T-helper 2 cell treated with Interferon-gamma antibody and Interleukin-4, amounts not matched to agents 100 ng/mL and 5 ng/mL, for 36 hours (primary cell): ENCODE measurements around the gene BACH2. TPM values are rescaled to one million over a fixed set of nuclear protein-coding genes. Genes with fewer than 3 reads are reported as not detected.
"Not testable (repeated sequence)": the region's sequence is repeated elsewhere in the genome, so short reads cannot be mapped to it uniquely, and the experiment has no call there.

Source experiments
- intact Hi-C: fragments of 100-400 bp; cut with micrococcal nuclease; formaldehyde crosslinking; loops from one replicate; pipeline ENCODE4 v1.15.1; 2023
- total RNA-seq: library from RNA; stranded (reverse); gene quantifications from 2 replicates; pipeline ENCODE4 v1.2.3, GENCODE V29; 2022

The BACH2 gene
- total RNA-seq, 1 donor from 2014 or later, result 35.2 TPM

- intact Hi-C loops, result loop anchor here (1.0 to 10.0 kb wide), 2 partner anchors 54 to 138 kb away; no protein-coding TSS in a partner anchor
These were observed 217.9 kb downstream of the BACH2 start for GRCh38 chr6:90078513-90079289.

GRCh38 chr6:90076511-90077415, 219.9 kb downstream of the BACH2 start:
- intact Hi-C loops, result loop anchor here (10.0 kb wide), 1 partner anchor 52 kb away; no protein-coding TSS in a partner anchor

DNA sequence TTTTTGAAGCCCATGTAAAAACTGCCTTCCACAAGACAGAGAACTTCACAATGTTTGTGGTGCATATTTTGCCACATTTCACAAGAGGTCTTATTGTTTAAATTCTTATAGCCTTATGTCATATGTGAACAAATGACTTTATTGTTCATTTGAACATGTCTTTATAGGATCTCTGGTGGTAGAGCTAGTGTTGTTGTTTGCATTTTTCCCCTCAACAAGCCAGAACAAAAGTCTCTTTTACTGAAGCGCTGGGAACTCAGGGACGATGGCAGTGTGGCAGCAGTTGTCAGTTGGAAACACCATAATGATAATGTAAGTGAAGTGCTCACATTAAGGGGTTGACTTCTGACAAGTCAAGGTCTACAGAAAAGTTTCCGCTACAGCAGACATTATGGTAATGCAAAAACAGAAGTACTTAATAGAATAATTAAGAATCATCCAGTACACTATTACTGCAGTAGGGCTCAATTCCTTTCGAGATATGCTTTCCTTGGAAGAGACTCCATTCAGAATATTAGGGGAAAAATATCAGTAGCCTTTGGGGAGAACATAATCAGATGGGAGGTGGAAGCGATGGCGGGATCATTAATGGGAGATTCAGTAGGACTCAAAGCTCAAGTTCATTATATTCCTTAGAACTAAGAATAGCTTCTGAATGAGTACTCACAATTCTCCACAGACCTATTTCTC, 222.3 kb downstream of the BACH2 start:
- intact Hi-C loops, result loop anchor here (10.0 kb wide), 1 partner anchor 50 kb away; no protein-coding TSS in a partner anchor

DNA sequence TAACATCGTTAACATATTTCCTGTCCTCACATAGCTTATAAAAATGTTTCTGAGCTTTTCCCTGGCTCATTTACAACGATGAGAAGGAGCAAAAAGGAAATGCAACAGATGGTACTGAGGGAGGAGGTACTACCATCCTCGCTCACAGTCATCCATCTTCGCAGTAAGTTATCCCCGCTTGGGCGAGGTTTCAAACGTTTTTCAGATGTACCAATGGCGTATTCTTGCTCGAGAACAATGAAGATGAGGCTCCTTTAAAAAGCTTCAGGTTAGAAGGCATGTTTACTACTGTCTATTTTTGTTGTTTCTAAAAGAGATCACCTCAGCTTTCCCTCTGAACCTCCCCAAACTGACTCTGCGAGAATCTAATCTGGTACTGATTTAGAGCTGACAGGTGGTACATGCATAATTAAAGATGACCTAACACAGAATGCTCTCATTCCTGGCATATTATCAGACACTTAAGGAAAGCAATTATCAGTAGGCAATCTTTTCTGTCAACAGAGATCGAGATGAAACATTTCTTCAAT, 223.6 kb downstream of the BACH2 start:
- intact Hi-C loops, result loop anchor here (10.0 kb wide), 1 partner anchor 48 kb away; no protein-coding TSS in a partner anchor

DNA sequence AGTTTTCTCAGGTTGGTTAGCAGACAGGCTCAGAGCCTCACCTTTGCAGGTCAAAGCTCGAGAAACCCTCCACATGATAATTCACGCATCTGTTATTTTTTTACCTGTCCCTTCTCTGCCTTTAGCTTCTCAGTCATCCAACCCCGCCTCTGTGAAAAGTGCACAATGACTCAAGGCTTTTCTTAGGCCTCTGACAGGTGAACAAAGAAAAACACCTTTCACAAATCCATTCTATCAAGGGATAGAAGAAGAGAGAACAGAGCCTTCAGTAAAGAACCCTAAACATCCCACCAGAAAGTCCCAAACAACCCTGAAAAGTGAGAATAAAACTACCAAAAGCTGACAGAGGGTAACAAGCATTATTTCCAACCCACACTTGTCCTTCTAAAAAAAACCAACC, 224.1 kb downstream of the BACH2 start:
- intact Hi-C loops, result loop anchor here (10.0 kb wide), 1 partner anchor 48 kb away; no protein-coding TSS in a partner anchor

DNA sequence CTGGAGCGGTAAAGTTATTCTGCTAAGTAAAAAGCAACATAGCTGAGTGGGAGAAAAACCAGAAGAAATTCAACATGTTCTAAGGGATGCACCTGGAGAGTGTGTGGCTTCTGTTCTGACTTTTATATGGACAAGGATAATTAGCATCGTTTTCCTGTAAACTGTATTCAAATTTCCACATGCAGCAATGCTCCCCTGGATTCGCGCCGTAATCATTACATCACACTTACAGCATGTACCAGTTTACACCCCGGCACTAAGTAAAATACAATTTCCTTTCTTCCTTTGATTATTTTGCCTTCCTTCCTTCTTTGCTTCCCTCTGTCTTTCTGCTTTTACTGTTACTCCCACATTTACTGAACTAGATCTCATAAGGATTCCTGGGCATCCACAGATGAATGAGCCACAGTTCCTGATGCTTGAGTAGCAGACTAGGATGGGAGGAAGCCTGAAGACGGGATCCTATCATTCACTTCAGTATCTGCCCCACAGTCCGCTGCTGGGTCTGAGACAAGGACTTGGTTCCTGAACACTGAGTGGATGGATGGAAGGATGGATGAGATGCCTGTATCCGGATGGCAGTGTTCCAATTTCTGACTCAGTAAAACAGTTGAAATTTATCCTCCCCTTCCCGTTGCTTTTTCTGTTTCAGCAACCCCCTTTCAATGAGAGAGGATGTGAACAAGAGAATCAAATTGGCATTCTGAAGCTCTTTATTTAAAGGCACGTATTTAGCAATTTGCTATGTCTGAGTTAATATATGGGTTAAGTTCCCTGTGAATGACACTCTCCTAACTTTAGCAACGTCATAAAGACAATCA, 227.7 kb downstream of the BACH2 start:
- intact Hi-C loops, result no loop called here

- intact Hi-C loops, result no loop called here
These were observed 228.4 kb downstream of the BACH2 start for GRCh38 chr6:90068264-90068663.

DNA sequence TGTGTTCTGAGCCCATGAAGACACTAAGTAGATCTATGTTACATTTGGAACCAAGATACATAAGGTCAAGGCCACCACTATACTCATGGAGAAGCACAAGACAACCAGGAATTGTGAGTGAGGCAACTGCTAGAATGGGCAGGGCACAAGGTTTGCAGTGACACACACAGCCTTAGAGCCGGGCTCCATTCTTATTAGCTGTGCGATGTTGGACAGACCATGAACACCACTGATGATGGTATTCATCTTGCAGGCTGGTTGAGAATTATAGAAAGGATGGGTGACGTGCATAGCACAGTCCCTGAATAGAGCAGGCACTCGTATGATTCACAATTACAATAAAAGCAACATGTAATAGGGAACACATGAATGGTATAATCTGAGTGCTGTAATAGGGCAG, 229.9 kb downstream of the BACH2 start:
- intact Hi-C loops, result no loop called here

GRCh38 chr6:90065173-90065572, 231.5 kb downstream of the BACH2 start:
- intact Hi-C loops, result no loop called here

- intact Hi-C loops, result no loop called here
These were observed 234.0 kb downstream of the BACH2 start for GRCh38 chr6:90062667-90063066.

DNA sequence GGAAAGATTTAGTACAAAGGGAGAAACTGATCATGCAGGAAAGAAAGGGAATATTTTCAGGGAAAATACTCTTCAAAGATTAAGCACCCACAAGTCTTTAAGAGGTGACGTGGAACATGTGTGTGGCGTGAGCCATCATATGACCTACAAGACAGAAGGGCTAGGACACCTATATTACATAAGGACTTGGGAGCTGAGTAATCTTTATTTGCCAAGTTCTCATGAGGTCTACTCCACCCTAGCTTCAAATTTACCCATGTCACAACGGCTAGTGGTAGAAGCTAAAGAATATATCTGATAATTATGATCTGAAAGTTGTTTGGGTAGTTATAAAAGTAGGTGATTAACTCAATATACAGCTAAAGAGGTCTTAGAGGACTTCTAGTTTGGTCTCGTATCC, 234.6 kb downstream of the BACH2 start:
- intact Hi-C loops, result no loop called here

DNA sequence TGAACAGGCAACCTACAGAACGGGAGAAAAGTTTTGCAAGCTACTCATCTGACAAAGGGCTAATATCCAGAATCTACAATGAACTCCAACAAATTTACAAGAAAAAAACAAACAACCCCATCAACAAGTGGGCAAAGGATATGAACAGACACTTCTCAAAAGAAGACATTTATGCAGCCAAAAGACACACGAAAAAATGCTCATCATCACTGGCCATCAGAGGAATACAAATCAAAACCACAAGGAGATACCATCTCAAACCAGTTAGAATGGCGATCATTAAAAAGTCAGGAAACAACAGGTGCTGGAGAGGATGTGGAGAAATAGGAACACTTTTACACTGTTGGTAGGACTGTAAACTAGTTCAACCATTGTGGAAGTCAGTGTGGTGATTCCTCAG, 237.5 kb downstream of the BACH2 start:
- intact Hi-C loops, result not testable (repeated sequence)

DNA sequence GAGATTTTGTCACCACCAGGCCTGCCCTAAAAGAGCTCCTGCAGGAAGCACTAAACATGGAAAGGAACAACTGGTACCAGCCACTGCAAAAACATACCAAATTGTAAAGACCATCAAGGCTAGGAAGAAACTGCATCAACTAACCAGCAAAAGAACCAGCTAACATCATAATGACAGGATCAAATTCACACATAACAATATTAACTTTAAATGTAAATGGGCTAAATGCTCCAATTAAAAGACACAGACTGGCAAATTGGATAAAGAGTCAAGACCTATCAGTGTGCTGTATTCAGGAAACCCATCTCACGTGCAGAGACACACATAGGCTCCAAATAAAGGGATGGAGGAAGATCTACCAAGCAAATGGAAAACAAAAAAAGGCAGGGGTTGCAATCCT, 240.7 kb downstream of the BACH2 start:
- intact Hi-C loops, result not testable (repeated sequence)

- intact Hi-C loops, result not testable (repeated sequence)
These were observed 242.4 kb downstream of the BACH2 start for GRCh38 chr6:90054193-90054592.

DNA sequence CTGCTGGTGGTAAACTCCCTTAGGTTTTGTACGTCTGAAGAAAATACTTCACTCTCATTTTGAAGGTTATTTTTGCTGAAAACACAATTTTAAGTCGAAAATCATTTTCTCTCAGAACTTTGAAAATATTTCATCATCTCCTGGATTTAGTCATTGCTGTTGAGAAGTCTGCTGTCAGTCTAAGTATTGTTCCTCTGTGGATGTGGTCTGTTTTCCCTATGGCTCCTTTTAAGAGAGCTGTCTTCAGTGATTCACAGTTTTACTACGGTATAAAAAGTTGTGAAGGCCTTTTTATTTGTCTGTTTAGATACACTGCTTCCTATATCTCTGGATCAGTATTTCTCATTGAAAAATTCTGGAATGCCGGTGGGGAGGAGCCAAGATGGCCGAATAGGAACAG, 243.0 kb downstream of the BACH2 start:
- intact Hi-C loops, result no loop called here

- intact Hi-C loops, result no loop called here
These were observed 247.3 kb downstream of the BACH2 start for GRCh38 chr6:90049295-90049694.

DNA sequence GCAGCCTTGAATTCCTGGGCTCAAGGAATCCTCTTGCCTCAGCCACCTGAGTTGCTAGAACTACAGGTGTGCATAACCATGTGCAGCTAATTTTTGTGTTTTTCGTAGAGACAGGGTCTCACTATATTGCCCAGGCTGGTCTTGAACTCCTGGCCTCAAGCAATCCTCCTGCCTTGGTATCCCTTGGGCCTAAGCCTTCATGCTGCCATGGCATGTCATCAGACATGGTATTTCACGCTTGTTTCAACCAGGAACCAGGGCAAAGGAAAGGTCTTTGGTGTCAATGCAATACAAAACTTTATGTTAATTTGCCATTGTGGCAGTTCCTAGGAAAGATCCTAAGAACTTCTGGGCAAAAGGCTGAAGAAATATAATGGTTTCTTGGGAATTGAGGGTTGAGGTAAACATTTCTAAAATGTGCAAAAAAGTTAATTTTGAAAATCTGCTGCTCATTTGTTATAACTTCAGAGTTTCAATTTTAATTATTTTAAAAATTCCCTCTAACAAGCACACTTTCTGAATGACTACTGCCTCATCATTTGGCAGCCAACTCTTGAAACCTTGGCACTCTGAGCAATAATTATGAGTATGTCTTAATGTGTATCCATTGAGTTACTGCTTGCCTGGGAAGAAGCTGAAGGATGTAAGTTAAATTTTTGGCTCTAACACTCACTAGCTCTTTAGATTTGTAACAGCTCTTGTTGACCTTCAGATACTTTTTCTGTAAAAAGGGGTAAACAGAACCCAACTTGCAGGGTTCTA, 248.3 kb downstream of the BACH2 start:
- intact Hi-C loops, result no loop called here

- intact Hi-C loops, result no loop called here
These were observed 251.1 kb downstream of the BACH2 start for GRCh38 chr6:90045535-90045934.

DNA sequence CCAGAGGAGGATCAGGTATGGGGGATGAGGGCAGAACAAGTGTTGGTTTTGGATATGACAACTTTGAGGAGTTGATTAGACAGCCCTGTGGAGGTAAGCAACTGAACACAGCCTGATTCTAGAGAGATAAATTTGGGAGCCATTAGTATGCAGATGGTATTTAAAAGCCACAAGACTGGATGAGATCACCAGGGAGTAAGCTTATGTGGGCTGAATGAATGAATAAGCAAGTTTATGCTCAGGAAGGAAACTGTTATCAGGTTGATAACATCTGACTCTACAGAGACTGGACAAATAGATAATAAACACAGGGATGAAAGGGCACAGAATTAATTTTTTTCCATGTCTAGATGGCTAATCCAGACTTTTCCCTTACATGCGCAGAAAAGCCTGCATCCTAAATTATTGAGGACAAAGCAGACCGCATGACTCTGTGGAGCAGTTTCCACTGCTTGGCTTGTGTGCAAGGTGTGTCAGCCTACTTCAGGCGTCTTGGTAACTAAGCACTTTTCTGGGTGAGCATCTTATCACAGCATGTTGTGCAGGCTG, 251.7 kb downstream of the BACH2 start:
- intact Hi-C loops, result no loop called here
